Activated T-cell treated with anti-CD3 and anti-CD28 coated beads for 24 hours (primary cell): ENCODE data around the gene B3GNT2.
"Not testable (repeated sequence)": the region's sequence is repeated elsewhere in the genome, so short reads cannot be mapped to it uniquely, and the experiment has no call there.

Experiments used
- DNase-seq: peaks from one replicate; pipeline ENCODE4 v3.0.0-alpha.2; 2020; ENCODE audit warnings: low read depth

B3GNT2 gene

DNA sequence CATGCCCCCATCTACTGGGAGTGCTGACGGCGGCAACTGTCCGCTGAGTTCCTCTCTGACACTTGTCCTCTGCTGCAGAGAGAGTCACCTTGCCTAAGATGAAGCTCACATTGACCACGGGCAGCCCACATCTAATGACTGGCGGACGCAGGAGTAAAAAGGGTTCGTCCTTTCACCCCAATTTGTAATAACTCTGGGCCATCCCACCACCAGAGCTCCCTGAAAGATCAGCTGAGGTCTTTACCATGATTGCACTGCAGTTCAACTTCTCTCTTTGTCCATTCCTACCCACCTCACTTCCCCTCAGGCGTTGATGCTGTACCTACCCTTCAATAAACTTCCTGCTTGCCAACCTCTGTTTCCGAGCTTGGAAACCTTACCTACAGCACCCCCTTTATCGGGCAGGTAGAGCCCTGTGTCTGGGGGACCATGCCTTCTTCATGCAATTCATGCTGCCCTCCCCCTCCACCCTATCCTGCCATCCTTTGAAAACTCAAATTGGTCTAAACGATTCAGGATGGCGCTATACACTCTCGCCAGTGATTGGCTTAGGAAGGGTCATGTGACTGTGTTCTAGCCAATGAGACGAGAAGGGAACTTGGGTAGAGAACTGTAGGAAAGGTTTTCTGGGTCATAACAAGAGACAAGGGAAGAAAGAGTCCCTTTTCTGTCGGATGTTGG lies 10.3 kb upstream of the B3GNT2 start:
- DNase-seq = no peak

DNA sequence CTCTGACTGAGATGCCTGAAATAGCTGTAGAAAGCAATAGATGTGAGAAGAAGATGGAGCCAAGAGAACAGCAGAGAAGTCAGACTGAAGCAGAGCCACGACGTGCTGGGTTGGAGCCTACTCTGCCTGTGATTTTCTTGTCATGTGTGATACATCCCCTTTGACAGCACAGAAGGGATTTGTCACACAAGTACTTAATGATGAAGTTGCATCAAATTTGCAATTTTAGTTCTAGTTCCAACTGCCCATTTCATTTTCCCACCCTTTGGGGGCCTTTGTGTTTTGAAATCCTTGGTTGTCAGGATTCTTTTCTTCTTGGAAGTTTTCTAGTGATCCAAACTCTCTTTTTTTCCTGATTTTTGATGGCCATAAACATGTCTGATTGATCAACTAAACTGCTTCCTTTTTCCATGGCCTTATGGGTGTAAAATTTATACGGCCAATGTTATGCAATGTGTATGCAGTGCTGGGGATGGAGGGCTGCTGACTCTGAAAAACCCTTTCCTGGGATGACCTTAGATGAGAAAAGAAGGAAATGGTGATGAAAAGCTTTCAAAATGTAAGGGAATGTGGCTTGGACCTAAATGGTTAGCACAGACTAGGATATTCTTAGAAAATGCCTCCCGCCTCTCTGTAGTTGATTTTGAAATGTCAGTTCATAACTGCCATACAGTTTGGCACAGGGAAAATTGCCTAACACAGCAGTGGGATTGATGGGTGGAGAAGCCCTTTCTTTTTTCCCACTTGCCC lies 9.6 kb upstream of the B3GNT2 start:
- DNase-seq = no peak

DNA sequence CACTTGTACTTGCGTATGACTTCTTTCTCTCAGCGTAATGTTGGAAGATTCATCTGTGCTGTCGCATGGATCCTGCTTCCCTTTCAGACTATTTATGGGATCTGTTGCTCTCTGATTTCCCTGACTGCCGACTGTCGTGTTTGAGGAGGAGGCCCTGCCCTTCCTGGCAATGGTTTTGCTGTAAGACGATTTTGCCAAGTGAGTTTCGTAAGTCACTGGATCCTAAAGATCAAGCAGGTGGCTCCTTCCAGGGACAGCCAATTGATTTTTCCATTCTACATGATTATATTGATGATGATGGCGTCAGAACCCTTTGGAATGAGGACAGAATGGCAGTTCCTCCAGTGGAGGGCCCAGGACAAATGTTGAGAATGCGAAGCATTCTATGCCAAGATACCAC lies 8.7 kb upstream of the B3GNT2 start:
- DNase-seq = no peak

DNA sequence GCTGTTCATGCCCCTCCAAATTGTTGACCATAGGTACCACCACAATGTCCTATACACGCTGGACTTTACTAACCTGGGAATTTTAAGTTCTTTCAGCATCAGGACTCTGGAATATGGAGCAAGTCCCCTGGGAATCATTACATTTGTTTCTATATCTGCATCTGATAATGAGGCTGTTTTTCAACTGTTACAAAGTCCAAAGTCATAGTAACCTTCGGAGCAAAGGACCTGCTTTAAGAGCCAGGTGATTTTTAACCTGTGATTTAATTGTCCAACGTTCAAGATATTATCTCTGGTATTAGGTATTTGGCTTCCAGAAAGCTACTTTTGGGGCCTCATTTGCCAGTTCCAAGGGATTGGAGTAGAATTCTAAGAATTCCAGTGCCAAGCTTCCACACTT lies 7.5 kb upstream of the B3GNT2 start:
- no peak for DNase-seq

DNA sequence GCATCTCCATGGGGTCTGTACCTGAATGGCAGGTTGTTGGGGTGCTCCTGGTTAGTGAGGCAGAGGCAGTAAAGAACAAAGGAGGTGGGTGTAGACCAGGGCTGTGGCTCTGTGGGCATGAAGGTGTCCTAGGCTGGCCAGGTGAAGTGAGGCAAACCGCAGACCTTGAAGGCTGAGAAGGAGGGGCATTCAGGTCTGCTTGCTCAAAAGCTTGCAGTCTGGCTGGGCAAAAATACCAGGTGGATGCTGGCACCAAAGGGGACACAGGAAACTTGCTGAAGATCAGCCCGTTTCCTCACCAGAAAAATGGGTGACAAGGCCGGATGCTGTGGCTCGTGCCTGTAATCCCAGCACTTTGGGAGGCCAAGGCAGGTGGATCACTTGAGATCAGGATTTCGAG lies 6.7 kb upstream of the B3GNT2 start:
- DNase-seq = no peak

DNA sequence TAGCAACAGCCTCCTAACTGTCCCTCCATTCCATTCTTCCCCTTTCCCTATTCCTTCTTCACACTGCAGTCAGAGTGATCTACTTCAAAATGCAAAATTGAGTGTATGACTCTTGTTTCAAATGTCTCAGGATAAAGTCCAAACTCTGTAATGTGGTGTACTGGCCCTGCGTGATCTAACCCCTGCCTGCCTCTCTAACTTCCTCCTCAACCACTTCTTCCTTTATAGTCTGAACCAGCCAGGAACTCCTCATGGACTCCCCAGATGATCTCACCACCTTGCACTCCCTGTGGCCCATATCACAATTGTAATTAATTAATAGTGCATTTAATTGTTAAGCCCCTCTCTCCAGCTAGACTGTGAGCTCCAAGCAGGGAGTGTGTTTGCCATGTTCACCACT lies 3.1 kb upstream of the B3GNT2 start:
- DNase-seq = no peak

DNA sequence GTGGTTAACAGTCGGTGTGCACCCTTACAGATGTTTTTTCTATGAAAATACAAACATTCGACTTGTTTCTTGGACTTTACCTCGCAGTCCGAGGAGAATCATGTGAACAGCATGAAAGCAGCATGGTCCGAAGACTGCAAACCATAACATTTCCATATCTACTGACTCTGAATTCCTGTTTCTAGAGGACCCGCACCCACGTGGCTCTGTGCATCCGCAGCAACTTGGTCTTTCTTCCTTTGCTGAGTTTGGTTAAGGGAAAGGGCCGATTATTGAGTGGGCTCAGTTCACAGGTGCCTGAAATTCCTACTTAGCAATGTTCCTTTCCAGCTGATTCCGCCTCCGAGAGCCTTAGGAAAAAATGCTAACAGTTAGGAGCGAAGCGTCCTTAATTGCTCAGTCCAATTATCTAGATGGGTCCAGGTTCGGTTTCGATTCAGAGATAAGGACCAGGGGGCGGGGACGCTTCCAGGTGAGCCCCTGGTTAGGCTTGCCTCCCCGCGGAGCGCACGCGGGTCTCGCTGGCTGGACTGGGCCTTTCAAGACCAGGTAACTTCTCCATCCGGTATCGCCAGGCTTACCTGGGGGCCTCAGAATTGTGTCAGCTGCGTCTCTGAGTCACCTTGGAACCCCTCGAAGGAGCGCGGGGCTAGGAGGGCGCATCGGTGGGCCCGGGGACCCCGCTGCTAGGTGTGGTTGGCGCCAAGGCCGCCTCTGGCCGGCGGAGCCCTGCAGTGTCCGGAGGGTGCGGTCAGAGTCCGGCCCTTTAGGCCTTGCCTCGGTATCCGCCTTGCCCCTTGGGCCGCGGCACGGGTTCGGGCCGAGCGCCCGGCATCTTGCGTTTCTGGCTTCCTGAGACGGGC lies 1.1 kb upstream of the B3GNT2 start:
- no peak for DNase-seq

DNA sequence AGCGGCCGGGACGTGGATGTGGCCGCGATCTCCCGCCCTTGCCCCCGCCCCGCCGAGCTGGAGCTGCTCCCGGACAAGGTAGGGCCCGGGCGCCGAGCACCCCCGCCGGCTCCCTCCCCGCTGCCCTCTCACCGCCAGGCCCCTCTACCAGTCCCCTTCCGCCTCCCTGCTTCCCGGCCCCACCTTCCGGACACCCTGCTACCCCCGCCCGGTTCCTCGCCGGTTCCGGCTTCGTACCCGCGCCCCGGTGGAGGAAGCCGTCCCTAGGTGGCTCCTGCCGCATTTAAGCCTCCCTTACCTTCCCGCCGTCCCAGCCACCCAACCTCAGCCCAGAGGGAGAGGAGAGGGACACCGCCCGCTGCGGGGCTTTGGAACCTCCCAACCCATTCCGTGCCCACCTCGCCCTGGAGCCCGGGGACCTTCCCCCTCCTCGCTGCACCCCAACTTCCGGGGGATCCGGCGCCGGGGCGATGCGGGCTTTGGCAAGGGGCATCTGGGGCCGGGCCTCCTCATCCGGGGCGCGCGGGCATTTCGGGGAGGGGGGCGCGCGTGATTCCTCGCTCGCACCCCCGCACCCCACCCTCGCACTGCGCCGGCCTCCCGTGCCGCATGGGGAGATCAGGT lies 475 bp downstream of the B3GNT2 start:
- DNase-seq = peak; percentile 48

DNA sequence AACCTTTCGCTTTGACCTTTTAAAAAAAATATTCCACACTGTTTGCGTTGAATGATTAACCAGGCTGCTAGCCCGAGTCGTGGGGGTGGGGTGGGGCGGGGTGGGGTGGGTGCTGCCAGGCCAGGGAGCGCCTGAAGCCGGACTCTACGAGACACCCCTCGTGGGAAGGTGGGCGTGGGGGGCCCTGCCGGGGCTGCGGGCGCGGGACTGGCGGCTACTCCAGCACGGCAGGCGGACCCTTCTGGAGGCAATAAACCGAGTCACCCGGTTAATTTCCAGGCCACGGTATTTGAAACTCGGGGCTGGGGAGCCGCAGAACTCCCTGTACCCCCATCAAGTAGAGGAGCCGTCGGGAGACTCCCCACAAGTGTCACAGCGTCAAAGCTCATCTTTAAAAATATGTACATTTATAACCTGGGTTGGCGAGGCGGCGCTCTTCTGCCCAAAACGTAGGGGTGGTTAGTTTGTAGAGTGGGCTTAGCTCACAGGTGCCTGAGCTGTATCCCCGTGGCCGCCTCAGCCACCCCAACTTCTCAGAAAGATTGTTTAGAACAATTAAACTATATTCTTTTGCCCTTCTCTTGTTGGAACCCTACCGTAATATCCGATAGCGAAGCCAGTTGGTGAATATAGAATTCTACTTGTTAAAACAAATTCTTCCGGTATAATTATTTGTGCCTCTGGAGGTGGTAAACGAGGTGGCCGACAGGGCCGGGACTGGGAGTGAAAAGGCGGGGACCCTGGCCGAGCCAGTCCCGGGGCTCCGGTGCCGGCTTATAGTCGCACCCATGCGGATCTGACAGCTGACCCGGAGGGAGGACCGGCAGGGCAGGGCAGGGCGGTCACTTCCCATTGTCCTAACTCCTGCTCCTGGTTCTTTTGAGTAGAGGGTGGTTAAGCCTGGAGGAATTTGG lies 1.4 kb downstream of the B3GNT2 start:
- DNase-seq = no peak

DNA sequence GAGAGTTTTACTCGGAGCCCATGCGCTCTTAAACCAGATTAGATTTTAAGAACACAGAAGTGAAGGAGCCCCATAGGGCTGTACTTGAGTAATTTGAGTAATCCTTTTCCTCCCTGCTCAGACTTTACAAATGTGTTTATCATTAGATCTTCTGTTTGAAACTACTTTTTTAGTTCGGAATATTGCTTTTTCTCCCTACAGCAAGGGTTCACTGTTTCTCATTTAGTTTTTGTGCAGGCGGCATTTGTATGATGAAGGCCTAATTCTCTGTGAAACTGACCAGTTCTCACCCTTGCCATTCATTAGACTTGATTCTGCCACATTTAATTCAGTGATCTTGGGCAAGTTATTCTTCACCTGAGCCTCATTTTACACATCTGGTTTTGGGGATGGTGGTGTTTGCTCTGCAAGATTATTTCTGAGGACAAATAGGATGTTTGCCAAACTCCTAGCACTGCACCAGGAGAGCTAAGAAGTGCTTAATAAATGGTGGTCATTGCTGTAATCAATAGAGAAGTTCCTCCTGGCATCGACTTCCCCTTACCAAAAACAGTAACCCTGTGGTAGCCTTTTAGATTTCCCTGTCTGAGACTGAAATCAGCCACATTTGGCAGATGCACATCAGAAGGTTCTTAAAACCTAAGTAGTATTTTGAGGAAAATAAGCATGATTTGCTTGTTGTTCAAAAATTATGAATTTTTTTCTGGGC lies 2.2 kb downstream of the B3GNT2 start:
- DNase-seq = no peak

DNA sequence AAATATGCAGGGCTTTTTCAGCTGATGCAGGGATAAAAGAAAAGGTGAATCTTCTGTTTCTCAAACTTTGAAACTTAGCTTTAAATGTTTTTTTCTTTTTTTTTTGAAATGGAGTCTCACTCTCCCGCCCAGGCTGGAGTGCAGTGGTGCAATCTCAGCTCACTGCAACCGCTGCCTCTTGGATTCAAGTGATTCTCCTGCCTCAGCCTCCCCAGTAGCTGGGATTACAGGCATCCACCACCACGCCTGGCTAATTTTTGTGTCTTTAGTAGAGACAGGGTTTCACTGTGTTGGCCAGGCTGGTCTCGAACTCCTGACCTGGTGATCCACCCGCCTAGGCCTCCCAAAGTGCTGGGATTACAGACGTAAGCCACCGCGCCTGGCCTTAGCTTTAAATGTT lies 2.9 kb downstream of the B3GNT2 start:
- not testable (repeated sequence) for DNase-seq

DNA sequence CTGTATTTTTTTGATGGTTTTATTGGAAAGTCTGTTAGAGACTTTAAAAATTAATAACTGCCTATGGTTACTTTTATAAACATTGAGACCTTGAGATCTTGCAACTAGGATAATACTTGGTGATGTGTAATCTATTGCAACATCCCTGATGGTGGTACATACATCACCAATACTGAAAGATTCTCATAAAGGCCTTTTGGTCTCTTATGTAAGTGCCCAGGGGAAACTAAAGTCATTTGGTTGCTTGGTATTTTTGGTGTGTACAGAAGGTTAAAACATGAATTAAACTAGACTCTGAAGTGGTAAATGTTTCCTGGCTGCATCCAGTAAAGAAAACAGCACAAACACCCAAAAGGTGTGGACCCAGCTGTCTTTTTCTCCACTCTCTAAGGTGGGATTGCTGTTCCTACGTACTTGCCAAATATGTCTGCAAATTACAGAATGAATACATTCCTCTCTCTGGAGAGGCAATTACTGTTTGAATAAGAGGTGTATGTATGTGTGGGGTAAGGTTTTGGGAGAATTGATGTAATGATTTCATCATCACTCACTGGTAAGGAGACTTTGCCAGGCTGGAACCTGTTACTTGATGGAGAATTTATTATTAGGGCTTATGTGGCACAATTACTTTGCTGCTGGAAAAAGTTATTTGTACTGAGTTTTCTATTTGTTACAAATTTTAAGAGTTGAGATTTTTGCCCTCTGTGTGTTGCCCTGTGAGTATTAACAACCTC lies 3.6 kb downstream of the B3GNT2 start:
- DNase-seq = no peak

DNA sequence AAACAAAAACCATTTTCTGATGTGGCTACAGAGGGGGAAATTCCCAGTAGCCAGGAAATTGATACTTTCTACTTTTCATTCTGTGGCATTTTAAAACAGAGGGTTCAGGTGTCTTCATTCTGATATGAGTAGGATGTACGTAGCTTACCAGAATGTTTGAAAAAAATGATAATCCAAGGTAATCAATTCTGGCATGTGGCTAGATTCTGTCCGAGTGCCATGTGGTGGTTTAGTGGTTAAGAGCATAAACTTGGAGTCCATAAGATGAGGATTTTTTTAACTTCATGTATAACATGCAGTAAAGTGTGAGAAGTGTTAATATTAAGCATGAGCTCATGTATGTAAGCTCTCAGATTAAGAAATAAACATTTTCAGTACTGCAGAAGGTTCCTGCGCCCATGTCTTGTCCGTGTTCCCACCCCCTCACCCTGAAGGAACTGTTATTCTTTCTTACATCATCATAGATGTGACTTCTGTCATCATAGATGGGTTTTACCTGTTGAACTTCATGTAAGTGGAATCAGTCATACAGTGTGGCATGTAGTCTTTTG lies 4.5 kb downstream of the B3GNT2 start:
- no peak for DNase-seq

DNA sequence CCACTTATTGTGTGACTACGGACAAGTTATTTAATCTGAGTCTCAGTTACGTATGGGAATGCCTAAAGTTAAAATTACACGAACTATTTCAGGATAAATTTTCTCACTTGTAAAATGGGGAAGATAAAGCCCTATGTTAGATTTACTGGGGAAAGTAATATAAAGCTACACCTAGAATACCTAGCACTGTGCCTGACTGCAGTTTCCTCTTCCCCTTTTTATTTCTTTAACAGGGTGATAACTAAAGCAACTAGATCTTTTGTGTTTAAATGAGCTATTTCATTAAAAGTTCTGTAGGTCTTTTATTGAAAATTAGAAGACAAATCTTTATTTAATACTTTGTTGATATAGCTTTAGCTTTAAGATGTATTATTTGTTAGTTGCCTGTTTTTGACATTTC lies 5.0 kb downstream of the B3GNT2 start:
- DNase-seq = no peak

DNA sequence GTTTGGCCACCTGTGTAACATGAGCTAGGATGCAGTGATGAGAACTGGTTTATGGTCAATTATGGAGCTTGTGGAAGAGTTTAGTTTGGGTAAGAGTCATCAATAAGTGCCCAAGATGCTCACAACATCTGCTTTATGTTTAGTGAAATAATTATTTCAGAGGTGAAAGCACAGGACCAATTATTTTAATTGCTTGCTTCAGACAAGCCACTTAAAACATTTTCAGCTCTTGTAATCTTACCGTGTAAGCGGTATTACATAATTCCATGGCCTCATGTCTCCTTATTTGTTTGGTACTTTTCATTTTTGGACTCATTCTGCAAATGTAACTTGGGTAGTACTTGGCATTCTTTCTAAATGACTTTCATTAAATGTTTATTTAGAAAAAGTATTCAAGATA lies 5.4 kb downstream of the B3GNT2 start:
- DNase-seq = no peak

DNA sequence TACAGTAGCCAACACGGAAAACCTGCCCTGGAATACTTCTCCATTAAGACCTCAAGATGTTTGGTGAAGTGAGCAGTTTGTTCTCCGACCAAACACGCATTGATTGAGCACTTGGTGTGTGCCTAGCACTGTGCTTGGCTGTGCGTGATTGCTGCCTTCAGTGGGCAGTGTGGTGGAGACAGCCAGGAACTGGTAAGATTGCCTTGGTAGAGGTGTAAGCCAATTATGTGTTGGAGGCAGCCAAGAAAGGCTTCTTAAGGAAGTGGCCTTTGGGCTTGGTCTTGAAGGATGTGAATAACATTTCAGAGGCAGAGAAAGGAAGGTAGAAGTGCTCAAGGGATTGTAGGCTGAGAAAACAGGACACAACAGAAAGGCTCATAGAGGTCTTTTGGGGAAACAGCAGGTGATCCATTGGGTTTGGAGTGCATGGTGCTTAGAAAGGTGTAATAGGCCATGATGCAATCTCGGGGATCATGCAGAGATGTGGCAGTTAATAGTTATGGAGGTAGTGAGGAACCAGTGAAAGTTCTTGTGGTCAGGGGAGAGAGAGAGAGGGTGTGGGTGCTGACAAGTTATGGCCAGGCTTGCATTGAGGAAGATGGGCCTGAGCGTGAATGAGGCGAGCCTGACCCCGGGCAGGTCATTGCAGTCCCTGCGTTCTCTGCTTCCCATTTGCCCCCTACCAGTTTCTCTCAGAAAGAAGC lies 6.3 kb downstream of the B3GNT2 start:
- no peak for DNase-seq

DNA sequence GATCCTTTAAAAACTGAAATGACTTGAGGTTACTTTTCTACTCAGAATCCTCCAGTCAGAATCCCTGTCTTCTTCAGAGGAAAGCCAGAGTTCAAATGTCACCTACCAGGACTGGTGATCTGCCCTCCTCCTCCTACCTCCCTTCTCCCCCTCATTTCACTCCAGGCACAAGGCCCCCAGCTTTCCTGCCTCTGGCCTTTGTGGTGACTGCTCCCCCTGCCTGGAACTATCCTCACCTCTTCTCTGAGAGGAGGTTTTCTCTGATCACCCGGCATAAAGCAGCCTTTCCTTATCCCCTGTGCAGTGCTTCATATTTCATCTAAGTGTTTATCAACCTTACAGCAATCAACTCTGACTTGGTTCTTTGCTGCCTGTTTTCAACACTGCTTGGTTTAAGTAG lies 6.8 kb downstream of the B3GNT2 start:
- no peak for DNase-seq

DNA sequence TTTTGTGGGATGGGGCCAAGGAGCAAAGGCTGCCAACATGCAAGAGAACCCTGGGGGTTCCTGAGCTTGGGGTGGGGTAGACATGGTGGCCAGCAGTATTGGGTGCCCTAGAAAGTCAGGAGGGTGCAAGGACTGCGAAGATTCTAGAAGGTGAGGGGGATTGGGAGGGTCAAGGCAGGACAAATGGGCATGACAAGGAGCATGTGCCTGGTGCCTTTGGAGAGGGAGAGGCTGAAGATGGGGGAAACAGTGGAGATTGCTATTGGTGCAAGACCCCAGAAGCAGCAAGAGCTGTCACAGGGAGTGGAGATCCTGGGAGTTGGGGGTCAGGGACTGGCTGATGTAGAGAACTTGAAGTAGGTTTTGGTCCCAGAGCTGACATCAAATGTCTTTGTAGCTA lies 7.5 kb downstream of the B3GNT2 start:
- DNase-seq = no peak

DNA sequence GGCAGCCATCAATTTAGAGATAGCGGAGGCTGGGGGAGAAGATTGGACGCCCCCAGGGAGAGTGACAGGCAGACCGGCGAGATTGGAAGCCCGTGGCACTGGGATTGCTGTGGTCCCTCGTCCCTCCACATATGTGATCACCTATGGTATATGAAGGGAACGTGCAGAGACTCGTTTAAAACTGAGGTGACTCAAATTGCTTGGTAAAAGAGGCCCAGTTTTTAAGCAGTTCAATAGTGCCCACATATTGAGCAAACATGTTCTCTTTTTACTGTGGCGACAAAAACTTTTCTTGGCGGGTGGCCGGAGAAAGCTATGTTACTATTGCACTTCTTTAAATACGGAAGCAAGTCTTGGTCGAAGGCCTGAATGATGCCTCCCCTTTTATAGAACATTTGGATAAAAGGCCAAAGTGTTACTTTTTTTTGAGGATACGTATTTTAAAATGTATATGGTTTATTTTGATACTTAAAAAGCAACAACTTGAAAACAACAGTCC lies 9.1 kb downstream of the B3GNT2 start:
- no peak for DNase-seq
